D721Med (cell line): ENCODE measurements around the gene SPINK1.
"Not testable (repeated sequence)": the region's sequence is repeated elsewhere in the genome, so short reads cannot be mapped to it uniquely, and the experiment has no call there.

Source experiments
- DNase-seq: peaks from one replicate; pipeline ENCODE4 v3.0.0; 2011; ENCODE audit warnings: low spot score; ENCODE audit not compliant: insufficient read length
- FAIRE-seq: peaks from 2 replicates; lab custom pipeline; 2011; peaks lifted over from hg19 to GRCh38; lab: Jason Lieb, UNC
- TF ChIP-seq, protein P1 (sequence below): IDR thresholded peaks from 2 replicates; pipeline ENCODE4 v1.5.1; 2012; ENCODE audit warnings: mild to moderate bottlenecking, control low read depth; ENCODE audit not compliant: insufficient read depth; ENCODE audit errors: missing control alignments

Gene SPINK1

GRCh38 chr5:147835386-147835798 lies 3.9 kb upstream of the SPINK1 start:
- DNase-seq (no peak), FAIRE-seq (no peak)
- TF ChIP-seq, protein P1, sequence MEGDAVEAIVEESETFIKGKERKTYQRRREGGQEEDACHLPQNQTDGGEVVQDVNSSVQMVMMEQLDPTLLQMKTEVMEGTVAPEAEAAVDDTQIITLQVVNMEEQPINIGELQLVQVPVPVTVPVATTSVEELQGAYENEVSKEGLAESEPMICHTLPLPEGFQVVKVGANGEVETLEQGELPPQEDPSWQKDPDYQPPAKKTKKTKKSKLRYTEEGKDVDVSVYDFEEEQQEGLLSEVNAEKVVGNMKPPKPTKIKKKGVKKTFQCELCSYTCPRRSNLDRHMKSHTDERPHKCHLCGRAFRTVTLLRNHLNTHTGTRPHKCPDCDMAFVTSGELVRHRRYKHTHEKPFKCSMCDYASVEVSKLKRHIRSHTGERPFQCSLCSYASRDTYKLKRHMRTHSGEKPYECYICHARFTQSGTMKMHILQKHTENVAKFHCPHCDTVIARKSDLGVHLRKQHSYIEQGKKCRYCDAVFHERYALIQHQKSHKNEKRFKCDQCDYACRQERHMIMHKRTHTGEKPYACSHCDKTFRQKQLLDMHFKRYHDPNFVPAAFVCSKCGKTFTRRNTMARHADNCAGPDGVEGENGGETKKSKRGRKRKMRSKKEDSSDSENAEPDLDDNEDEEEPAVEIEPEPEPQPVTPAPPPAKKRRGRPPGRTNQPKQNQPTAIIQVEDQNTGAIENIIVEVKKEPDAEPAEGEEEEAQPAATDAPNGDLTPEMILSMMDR: no peak

- FAIRE-seq (no peak), DNase-seq (no peak)
Observed at GRCh38 chr5:147832541-147832940, 1.1 kb upstream of the SPINK1 start.

GRCh38 chr5:147830035-147830434 lies 1.4 kb downstream of the SPINK1 start:
- DNase-seq (no peak), FAIRE-seq (no peak)
- TF ChIP-seq, protein P1: no peak

More at GRCh38 chr5:147832541-147832940, 1.1 kb upstream of the SPINK1 start:
- TF ChIP-seq, protein P1: no peak

DNA sequence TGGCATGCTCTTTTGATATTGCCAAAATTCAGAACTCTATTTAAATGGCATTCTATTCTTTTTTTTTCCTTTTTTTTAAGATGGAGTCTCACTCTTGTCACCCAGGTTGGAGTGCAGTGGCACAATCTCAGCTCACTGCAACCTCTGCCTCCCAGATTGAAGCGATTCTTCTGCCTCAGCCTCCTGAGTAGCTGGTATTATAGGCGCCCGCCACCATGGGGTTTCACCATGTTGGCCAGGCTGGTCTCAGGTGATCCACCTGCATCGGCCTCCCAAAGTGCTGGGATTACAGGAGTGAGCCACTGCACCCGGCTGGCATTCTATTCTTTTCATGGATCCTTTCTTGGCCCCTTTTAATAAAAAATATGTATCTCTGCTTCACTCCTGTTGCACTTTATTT lies 4.5 kb downstream of the SPINK1 start:
- not testable (repeated sequence) for FAIRE-seq, DNase-seq

DNA sequence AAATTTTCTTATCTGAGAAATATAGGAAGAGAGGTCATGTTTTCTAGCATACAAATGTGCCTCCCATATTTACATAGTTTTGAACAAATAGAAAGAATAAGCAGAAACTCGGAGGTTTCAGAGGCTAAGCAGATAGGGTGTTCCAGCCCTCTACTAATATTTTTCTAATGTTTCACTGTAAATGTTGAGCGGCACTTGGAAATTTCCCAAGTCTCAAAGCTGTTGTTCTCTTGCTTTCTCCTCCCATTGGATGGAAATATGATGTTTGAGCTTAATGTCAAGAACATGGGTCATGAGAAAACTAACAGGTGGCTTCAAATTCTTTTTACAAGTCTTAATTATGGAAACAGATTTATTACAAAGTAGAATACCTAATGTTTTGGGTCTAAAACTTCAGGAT lies 5.1 kb downstream of the SPINK1 start:
- no peak for FAIRE-seq
- no peak for DNase-seq
- TF ChIP-seq, protein P1: no peak

DNA sequence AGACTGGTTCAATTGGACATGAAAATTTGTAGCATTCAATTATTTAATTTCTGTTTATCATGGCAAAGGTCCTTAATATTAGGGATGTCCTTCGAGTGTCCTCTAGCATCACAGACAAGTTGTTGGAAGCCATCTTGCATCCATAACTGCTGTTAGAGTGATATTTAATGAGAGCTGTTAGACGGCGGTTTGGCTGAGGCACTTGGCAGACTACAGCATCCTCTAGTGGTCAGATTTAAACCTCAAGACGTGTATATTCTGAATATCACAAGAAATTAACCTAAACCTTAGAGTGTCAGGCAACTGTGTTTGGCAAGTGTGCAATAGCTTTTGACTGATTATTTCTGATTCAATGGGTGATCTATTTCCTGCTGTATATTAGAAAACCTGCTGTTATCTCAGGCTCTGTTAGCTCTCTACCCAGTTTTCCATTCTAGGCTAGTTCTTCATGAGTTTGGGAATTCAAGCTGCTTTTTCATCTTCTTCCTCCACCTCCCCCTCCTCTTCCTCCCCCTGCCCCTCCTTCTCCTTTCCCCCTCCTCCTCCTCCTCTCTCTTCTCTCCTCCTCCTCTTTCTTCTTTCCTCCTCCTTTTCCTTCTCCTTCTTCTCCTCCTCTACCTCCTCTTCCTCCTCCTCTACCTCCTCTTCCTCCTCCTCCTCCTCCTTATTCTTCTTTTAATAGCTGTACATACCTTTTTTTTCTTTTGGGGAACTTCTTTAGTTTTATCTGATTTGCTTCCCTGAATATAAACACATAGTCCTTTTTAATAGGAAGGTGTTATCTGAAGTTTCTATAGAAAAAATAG lies 8.6 kb downstream of the SPINK1 start:
- FAIRE-seq: peak; percentile 77
- no peak for DNase-seq
- TF ChIP-seq, protein P1: peak; percentile 98

DNA sequence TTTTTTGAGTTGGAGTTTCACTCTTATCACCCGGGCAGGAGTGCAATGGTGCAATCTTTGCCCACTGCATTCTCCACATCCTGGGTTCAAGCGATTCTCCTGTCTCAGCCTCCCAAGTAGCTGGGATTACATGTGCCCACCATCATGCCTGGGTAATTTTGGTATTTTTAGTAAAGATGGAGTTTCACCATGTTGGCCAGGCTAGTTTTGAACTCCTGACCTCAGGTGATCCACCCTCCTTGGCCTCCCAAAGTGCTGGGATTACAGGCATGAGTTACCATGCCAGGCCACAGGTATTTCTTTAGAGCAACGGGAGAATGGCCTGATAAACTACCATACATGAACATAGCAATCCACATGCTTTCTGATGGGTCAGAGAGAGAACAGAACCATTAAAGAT lies 9.2 kb downstream of the SPINK1 start:
- not testable (repeated sequence) for FAIRE-seq, DNase-seq

GRCh38 chr5:147821766-147822165 lies 9.7 kb downstream of the SPINK1 start:
- no peak for DNase-seq
- no peak for FAIRE-seq
- TF ChIP-seq, protein P1: no peak
